ENCODE results near the gene C3.
"Not testable (repeated sequence)": the region's sequence is repeated elsewhere in the genome, so short reads cannot be mapped to it uniquely, and the experiment has no call there.

C3 gene
- 0.07 to 0.48 reads per million in 2 donors for total RNA-seq

- no peak for DNase-seq
Observed at GRCh38 chr19:6720369-6721137, at the start of gene C3. TSS of gene C3 (minus strand) at chr19:6720650. CDS start at chr19:6720589, 61 bp downstream.

- no peak for DNase-seq
Observed at GRCh38 chr19:6769006-6769619, 48.7 kb upstream of the C3 start.

- no peak for DNase-seq
Observed at GRCh38 chr19:6768236-6768785, 47.9 kb upstream of the C3 start.

GRCh38 chr19:6767357-6768235, 47.1 kb upstream of the C3 start, which contains the start of gene SH2D3A:
TSS of gene SH2D3A (minus strand) at chr19:6767435. CDS start at chr19:6763748, 3,687 bp downstream.
- DNase-seq = peak; percentile 93

- no peak for DNase-seq
Observed at GRCh38 chr19:6767081-6767356, 46.6 kb upstream of the C3 start.

GRCh38 chr19:6766357-6767080, 46.1 kb upstream of the C3 start:
- no peak for DNase-seq

GRCh38 chr19:6765738-6766356, 45.4 kb upstream of the C3 start:
- DNase-seq = no peak

- DNase-seq = not testable (repeated sequence)
Observed at GRCh38 chr19:6762253-6762797, 41.9 kb upstream of the C3 start.

- no peak for DNase-seq
Observed at GRCh38 chr19:6761053-6761676, 40.7 kb upstream of the C3 start.

- no peak for DNase-seq
Observed at GRCh38 chr19:6760606-6761005, 40.2 kb upstream of the C3 start.

- DNase-seq = no peak
Observed at GRCh38 chr19:6754653-6755463, 34.4 kb upstream of the C3 start.

GRCh38 chr19:6754136-6754535, 33.7 kb upstream of the C3 start:
- DNase-seq = no peak

GRCh38 chr19:6753178-6754031, 33.0 kb upstream of the C3 start:
- peak; percentile 58 for DNase-seq

- no peak for DNase-seq
Observed at GRCh38 chr19:6752256-6753177, 32.1 kb upstream of the C3 start.

GRCh38 chr19:6751189-6751588, 30.7 kb upstream of the C3 start:
- no peak for DNase-seq

- no peak for DNase-seq
Observed at GRCh38 chr19:6750062-6750461, 29.6 kb upstream of the C3 start.

GRCh38 chr19:6748543-6748942, 28.1 kb upstream of the C3 start:
- DNase-seq = not testable (repeated sequence)

GRCh38 chr19:6745965-6746364, 25.5 kb upstream of the C3 start:
- DNase-seq = no peak

Data from T-helper 9 cell (primary cell).